ENCODE data around the gene COBL. TPM values are rescaled to one million over a fixed set of nuclear protein-coding genes. Genes with fewer than 3 reads are reported as not detected.

Gene COBL
- total RNA-seq, 4 donors from 2014 or later: 50.2 to 156 (median 65.1) TPM

DNA sequence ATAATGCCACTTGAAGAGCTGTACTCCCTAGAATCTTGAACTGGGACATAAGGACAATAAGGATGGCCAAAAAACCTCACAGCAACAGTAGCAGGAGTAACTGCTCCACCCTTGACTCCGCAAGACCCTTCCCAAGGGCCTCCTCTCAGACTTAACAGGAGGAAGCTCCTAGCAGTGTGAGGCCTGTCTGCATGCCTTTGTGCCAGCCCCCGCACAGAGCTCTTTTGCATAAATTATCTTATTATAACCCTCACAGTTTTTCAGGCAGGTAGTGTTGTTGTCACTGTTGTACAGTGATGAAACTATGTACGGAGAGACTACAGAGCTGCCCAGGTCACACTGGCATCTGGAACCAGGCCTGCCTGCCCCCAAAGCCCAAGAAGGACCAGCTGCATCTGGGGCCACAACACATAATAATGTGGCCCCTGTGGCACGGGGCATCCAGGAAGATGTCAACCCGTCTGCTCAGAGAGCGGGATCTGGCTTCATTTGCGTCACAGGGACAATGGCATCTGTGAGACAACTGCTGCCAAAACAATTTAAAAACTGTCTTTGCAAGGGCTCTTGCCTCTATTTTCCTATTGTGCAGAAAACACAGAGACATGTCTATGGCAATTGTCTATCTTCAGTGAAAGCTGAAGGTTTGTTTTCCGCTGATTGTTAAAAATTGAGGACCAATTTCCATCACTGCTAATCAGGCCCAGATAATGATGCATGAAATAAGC is 284.7 kb downstream of the COBL start:
- TF ChIP-seq, protein P1, sequence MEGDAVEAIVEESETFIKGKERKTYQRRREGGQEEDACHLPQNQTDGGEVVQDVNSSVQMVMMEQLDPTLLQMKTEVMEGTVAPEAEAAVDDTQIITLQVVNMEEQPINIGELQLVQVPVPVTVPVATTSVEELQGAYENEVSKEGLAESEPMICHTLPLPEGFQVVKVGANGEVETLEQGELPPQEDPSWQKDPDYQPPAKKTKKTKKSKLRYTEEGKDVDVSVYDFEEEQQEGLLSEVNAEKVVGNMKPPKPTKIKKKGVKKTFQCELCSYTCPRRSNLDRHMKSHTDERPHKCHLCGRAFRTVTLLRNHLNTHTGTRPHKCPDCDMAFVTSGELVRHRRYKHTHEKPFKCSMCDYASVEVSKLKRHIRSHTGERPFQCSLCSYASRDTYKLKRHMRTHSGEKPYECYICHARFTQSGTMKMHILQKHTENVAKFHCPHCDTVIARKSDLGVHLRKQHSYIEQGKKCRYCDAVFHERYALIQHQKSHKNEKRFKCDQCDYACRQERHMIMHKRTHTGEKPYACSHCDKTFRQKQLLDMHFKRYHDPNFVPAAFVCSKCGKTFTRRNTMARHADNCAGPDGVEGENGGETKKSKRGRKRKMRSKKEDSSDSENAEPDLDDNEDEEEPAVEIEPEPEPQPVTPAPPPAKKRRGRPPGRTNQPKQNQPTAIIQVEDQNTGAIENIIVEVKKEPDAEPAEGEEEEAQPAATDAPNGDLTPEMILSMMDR (IDR thresholded peaks at IDR 0.05): no peak
- TF ChIP-seq POLR2A (IDR thresholded peaks at IDR 0.05) (no peak), EP300 (IDR thresholded peaks at IDR 0.05) (no peak), POLR2AphosphoS5 (IDR thresholded peaks at IDR 0.05) (no peak)
- Histone ChIP-seq H3K36me3 (no peaks in the 10 kb centered on the region), H3K27ac (no peak overlapping the region), H3K4me1 (no peaks in the 10 kb centered on the region), H3K27me3 (no peaks in the 10 kb centered on the region), H3K4me3 (no peak overlapping the region), H3K9me3 (no peaks in the 10 kb centered on the region)
- no peak for DNase-seq (ENCODE audit: low spot score in 2 of 2)
- 94% methylated on average over 7 of the region's 8 CpGs for WGBS

DNA sequence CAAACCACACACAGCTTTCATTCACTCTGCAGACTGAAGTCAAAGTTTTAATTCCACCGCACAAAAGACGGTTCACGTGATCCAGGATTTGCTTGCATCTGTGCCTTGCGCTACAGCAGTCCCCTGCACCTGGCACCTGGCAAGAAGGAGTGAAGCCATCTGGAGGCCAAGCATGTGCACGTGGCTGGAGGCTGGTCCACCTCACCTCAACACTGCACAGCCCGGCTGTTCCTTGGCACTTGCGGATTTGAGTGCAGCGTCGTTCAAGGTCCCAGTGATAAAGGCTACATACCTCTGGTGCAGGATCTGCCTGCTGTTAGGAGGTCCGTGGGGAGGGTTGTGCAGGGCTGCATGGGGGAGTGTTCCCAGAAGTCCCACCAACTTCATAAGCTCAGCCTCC is 285.4 kb downstream of the COBL start:
- H3K4me3 ChIP-seq: no peak overlapping the region
- no peaks in the 10 kb centered on the region for H3K27me3 ChIP-seq
- TF ChIP-seq EP300 (IDR thresholded peaks at IDR 0.05): no peak
- TF ChIP-seq, protein P1 (IDR thresholded peaks at IDR 0.05): no peak
- TF ChIP-seq POLR2A (IDR thresholded peaks at IDR 0.05): no peak
- no peak for TF ChIP-seq POLR2AphosphoS5 (IDR thresholded peaks at IDR 0.05)
- H3K9me3 ChIP-seq: no peaks in the 10 kb centered on the region
- H3K4me1 ChIP-seq: no peaks in the 10 kb centered on the region
- peak; percentile 35 to 69 for DNase-seq (ENCODE audit: low spot score in 2 of 2)
- H3K36me3 ChIP-seq: no peaks in the 10 kb centered on the region
- no peak overlapping the region for H3K27ac ChIP-seq
- 89% methylated on average over 6 of the region's 10 CpGs for WGBS

DNA sequence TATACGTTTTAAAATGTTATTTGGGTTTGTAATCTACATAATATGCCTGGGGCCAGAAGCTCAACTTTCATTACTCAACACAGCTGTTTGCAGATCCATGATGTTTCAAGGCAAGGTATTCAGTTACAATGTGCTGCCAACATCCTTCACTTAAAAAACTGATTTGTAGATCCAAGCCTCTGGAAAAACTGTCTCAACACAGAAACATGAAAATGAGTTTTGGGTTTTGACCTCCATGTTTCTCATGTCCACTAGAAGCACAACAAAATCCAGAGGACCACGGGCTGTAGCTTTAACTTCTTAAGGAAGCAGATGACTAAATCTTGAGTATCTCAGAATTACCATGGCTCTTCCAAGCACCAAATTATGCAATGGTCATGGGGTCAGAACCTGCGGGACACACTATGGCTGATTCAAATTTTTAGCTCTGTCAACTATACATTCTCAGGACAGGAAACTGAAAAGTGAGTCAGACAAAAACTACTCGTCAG is 286.9 kb downstream of the COBL start:
- Histone ChIP-seq H3K36me3 (no peaks in the 10 kb centered on the region), H3K4me3 (no peak overlapping the region), H3K9me3 (no peaks in the 10 kb centered on the region), H3K4me1 (no peaks in the 10 kb centered on the region), H3K27me3 (no peaks in the 10 kb centered on the region), H3K27ac (no peak overlapping the region)
- TF ChIP-seq EP300 (IDR thresholded peaks at IDR 0.05) (no peak), POLR2AphosphoS5 (IDR thresholded peaks at IDR 0.05) (no peak), POLR2A (IDR thresholded peaks at IDR 0.05) (no peak)
- TF ChIP-seq, protein P1 (IDR thresholded peaks at IDR 0.05): no peak
- no peak for DNase-seq (ENCODE audit: low spot score in 2 of 2)
- 50% methylated on average over 4 of the region's 4 CpGs for WGBS

DNA sequence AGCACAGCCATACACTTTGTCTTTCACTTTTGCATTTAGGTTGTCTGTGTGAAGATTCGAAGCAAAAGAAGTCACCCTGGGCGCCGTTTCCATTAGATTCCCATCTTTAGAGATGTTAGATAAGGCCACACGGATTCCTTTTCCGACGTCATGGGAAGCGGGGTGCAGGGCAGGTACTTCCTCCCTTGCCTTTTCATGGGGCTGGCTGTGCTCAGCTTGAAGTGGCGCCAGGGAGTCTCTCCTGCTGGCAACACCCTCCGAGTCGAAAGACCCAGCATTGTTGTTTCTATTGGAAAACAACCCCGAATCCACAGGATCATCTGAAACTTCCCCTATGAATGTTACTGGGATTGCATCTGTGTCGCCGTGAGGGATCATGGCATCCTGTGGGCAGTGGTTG is 287.5 kb downstream of the COBL start:
- H3K4me1 ChIP-seq: no peaks in the 10 kb centered on the region
- WGBS: 64% methylated on average over 13 of the region's 13 CpGs
- TF ChIP-seq POLR2A (IDR thresholded peaks at IDR 0.05): no peak
- TF ChIP-seq, protein P1 (IDR thresholded peaks at IDR 0.05): no peak
- no peak for TF ChIP-seq EP300 (IDR thresholded peaks at IDR 0.05)
- TF ChIP-seq POLR2AphosphoS5 (IDR thresholded peaks at IDR 0.05): no peak
- no peaks in the 10 kb centered on the region for H3K27me3 ChIP-seq
- no peaks in the 10 kb centered on the region for H3K36me3 ChIP-seq
- H3K27ac ChIP-seq: no peak overlapping the region
- H3K9me3 ChIP-seq: no peaks in the 10 kb centered on the region
- H3K4me3 ChIP-seq: no peak overlapping the region
- DNase-seq (ENCODE audit: low spot score in 2 of 2): no peak

DNA sequence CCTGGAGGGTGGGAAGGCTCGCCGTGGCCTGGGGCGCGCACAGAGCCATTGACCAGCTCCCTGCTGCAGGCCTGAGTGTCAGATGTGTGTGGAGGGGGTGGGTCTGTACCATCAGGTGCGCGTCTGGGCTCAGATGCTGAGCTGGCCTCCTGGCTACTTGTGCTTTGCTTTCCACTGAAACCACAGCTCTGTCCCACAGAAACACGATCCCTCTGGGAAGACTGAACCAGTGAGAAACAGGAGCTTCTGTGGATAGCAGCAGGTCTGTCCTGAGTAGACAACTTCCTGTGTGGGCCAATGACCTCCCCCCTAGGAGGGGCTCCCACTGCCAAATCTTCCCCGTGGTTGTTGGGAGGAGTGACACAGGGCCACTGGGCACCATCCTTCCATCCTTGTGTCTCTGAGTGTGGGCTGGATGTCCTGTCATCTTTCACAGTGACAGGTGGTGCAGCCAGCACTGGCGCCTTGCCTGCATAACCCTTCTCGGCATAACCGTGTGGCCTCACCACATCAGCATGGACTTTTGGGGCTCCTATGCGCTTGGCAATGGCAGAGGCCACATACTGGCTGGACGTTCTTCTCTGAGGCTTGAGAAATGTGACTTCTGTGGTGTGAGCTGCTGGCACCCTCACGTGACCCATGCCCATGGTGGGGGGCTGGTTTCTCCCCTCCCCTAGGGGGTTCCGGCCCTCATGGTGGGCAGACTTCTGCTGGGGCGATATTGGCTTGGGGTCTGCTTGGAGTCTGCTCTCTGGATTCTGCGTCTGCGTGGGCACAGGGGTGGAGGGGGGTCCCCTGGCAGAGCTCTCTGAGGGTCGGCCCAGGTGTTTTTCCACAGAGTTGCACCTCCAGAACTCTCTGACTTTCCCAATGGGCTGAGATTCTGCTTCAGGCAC is 288.4 kb downstream of the COBL start:
- DNase-seq (ENCODE audit: low spot score in 2 of 2): no peak
- whole genome bisulfite sequencing: 89% methylated on average over 15 of the region's 19 CpGs
- H3K36me3 ChIP-seq: no peaks in the 10 kb centered on the region
- TF ChIP-seq EP300 (IDR thresholded peaks at IDR 0.05) (no peak), POLR2AphosphoS5 (IDR thresholded peaks at IDR 0.05) (no peak), POLR2A (IDR thresholded peaks at IDR 0.05) (no peak)
- TF ChIP-seq, protein P1 (IDR thresholded peaks at IDR 0.05): no peak
- H3K27me3 ChIP-seq: no peaks in the 10 kb centered on the region
- H3K4me1 ChIP-seq: no peaks in the 10 kb centered on the region
- no peak overlapping the region for H3K27ac ChIP-seq
- H3K9me3 ChIP-seq: no peaks in the 10 kb centered on the region
- H3K4me3 ChIP-seq: no peak overlapping the region

All from suprapubic skin (tissue), 4 donors.